SK-N-SH treated with all-trans-retinoic acid at 6 μM for 48 hours (cell line): ENCODE measurements around the gene GDF2.

Experiments used
- ATAC-seq: fragments of 200-7000 bp; cut with Tn5 transposase; 3 replicates; pipeline ENCODE4 v1.9.1; 2020; ENCODE audit warnings: mild to moderate bottlenecking, moderate library complexity
- ARNTL ChIP-seq: fragments of 450-650 bp; formaldehyde crosslinking; IDR thresholded peaks from 2 replicates; pipeline ENCODE4 v1.5.0; 2020; ENCODE audit warnings: low read depth, mild to moderate bottlenecking, moderate library complexity, borderline replicate concordance
- BACH2 ChIP-seq: fragments of 250-450 bp; sonication (Bioruptor Pico); IDR thresholded peaks from 2 replicates; pipeline ENCODE4 v1.9.0; 2021; ENCODE audit warnings: mild to moderate bottlenecking, borderline replicate concordance
- CREB5 ChIP-seq: fragments of 250-450 bp; sonication (Bioruptor Pico); IDR thresholded peaks from 2 replicates; pipeline ENCODE4 v1.5.1; 2020; ENCODE audit warnings: low read depth, mild to moderate bottlenecking, moderate library complexity
- CSDC2 ChIP-seq: fragments of 250-450 bp; sonication (Bioruptor Pico); IDR thresholded peaks from 2 replicates; pipeline ENCODE4 v1.5.0; 2020; ENCODE audit warnings: mild to moderate bottlenecking, moderate library complexity
- CSRNP3 ChIP-seq: fragments of 250-450 bp; sonication (Bioruptor Pico); IDR thresholded peaks from 2 replicates; pipeline ENCODE4 v1.5.1; 2021; ENCODE audit warnings: mild to moderate bottlenecking, moderate library complexity
- ESRRG ChIP-seq: fragments of 250-450 bp; sonication (Bioruptor Pico); IDR thresholded peaks from 2 replicates; pipeline ENCODE4 v1.6.1; 2021; ENCODE audit warnings: mild to moderate bottlenecking
- GLIS3 ChIP-seq: fragments of 250-450 bp; sonication (Bioruptor Pico); IDR thresholded peaks from 2 replicates; pipeline ENCODE4 v1.5.0; 2020; ENCODE audit warnings: mild to moderate bottlenecking, moderate library complexity
- ISL1 ChIP-seq: fragments of 250-450 bp; sonication (Bioruptor Pico); IDR thresholded peaks from 2 replicates; pipeline ENCODE4 v2.1.2; 2022; ENCODE audit warnings: mild to moderate bottlenecking, moderate library complexity
- OSR1 ChIP-seq: fragments of 250-450 bp; sonication (Bioruptor Pico); IDR thresholded peaks from 2 replicates; pipeline ENCODE4 v1.8.0; 2022; ENCODE audit warnings: moderate library complexity, mild to moderate bottlenecking, inconsistent platforms
- PATZ1 ChIP-seq: fragments of 250-450 bp; sonication (Bioruptor Pico); IDR thresholded peaks from 2 replicates; pipeline ENCODE4 v1.8.0; 2020; ENCODE audit warnings: mild to moderate bottlenecking, moderate library complexity, borderline replicate concordance
- POU6F1 ChIP-seq: fragments of 250-450 bp; sonication (Bioruptor Pico); IDR thresholded peaks from 2 replicates; pipeline ENCODE4 v1.8.0; 2021; ENCODE audit warnings: low read depth, mild to moderate bottlenecking, moderate library complexity, borderline replicate concordance
- PPARA ChIP-seq: fragments of 250-450 bp; sonication (Bioruptor Pico); IDR thresholded peaks from 2 replicates; pipeline ENCODE4 v1.5.0; 2020; ENCODE audit warnings: mild to moderate bottlenecking, borderline replicate concordance
- RARB ChIP-seq: fragments of 250-450 bp; sonication (Bioruptor Pico); IDR thresholded peaks from 2 replicates; pipeline ENCODE4 v1.8.0; 2021; ENCODE audit warnings: mild to moderate bottlenecking, moderate library complexity
- SNAI2 ChIP-seq: fragments of 250-450 bp; sonication (Bioruptor Pico); IDR thresholded peaks from 2 replicates; pipeline ENCODE4 v1.5.0; 2020; ENCODE audit warnings: mild to moderate bottlenecking, moderate library complexity
- TCF4 ChIP-seq: fragments of 250-450 bp; sonication (Bioruptor Pico); IDR thresholded peaks from 2 replicates; pipeline ENCODE4 v1.8.0; 2021; ENCODE audit warnings: mild to moderate bottlenecking, moderate library complexity, borderline replicate concordance
- TOX ChIP-seq: fragments of 250-450 bp; sonication (Bioruptor Pico); IDR thresholded peaks from 2 replicates; pipeline ENCODE4 v1.8.0; 2021; ENCODE audit warnings: mild to moderate bottlenecking, moderate library complexity, borderline replicate concordance
- ZC3H10 ChIP-seq: fragments of 250-450 bp; sonication (Bioruptor Pico); IDR thresholded peaks from 2 replicates; pipeline ENCODE4 v1.5.1; 2021; ENCODE audit warnings: mild to moderate bottlenecking, moderate library complexity
- ZFP3 ChIP-seq: fragments of 250-450 bp; sonication (Bioruptor Pico); IDR thresholded peaks from 2 replicates; pipeline ENCODE4 v1.5.0; 2020; ENCODE audit warnings: mild to moderate bottlenecking, moderate library complexity
- ZFP30 ChIP-seq: fragments of 450-650 bp; formaldehyde crosslinking; IDR thresholded peaks from 2 replicates; pipeline ENCODE4 v1.5.0; 2022; ENCODE audit warnings: mild to moderate bottlenecking, moderate library complexity
- ZNF565 ChIP-seq: fragments of 450-650 bp; formaldehyde crosslinking; conservative IDR thresholded peaks from 2 replicates; pipeline ENCODE4 v1.5.0; 2020; ENCODE audit warnings: low read depth, mild to moderate bottlenecking, moderate library complexity
- ZNF70 ChIP-seq: fragments of 450-650 bp; formaldehyde crosslinking; IDR thresholded peaks from 2 replicates; pipeline ENCODE4 v1.5.0; 2020; ENCODE audit warnings: mild to moderate bottlenecking, moderate library complexity
- ZNF8 ChIP-seq: fragments of 450-650 bp; formaldehyde crosslinking; IDR thresholded peaks from 2 replicates; pipeline ENCODE4 v1.5.0; 2020; ENCODE audit warnings: mild to moderate bottlenecking, moderate library complexity

Gene GDF2

GRCh38 chr10:47364911-47365310 lies 42.7 kb downstream of the GDF2 start:
- ATAC-seq, result no peak
- TF ChIP-seq GLIS3 (CRISPR knock-in tag) (no peak), CSDC2 (no peak), CSRNP3 (CRISPR knock-in tag) (no peak), ESRRG (no peak), ZFP3 (CRISPR knock-in tag) (no peak), POU6F1 (CRISPR knock-in tag) (no peak), TOX (CRISPR knock-in tag) (no peak), ISL1 (CRISPR knock-in tag) (no peak), ZC3H10 (CRISPR knock-in tag) (no peak), ZNF565 (CRISPR knock-in tag) (no peak), OSR1 (CRISPR knock-in tag) (no peak), RARB (CRISPR knock-in tag) (no peak), ZNF70 (no peak), ZFP30 (CRISPR knock-in tag) (no peak), TCF4 (CRISPR knock-in tag) (no peak), CREB5 (CRISPR knock-in tag) (no peak), SNAI2 (CRISPR knock-in tag) (no peak), ARNTL (no peak), BACH2 (CRISPR knock-in tag) (no peak), PATZ1 (CRISPR knock-in tag) (no peak)

- no peak for ATAC-seq
- TF ChIP-seq PPARA (CRISPR knock-in tag) (no peak), CSRNP3 (CRISPR knock-in tag) (no peak), ZNF565 (CRISPR knock-in tag) (no peak), CREB5 (CRISPR knock-in tag) (no peak), BACH2 (CRISPR knock-in tag) (no peak), SNAI2 (CRISPR knock-in tag) (no peak), ESRRG (no peak), CSDC2 (no peak)
Observed at GRCh38 chr10:47365431-47366180, 43.4 kb downstream of the GDF2 start.

GRCh38 chr10:47366181-47366631 lies 44.0 kb downstream of the GDF2 start:
- ATAC-seq, result no peak
- TF ChIP-seq ZNF8 (CRISPR knock-in tag), result no peak
